Stomach (tissue), 4 donors: Measurements from ENCODE around the gene ROBO1.

Experiments
- EP300 ChIP-seq: sonication (generic); formaldehyde crosslinking; IDR thresholded peaks from one replicate; pipeline ENCODE4 v1.6.1; 2017; ENCODE audit warnings: antibody characterized with exemption
- POLR2A ChIP-seq, 4 donors: fragments of 450-650 bp; IDR thresholded peaks; one replicate each; pipeline ENCODE4 v1.6.1; 2016; ENCODE audit warnings: antibody characterized with exemption in 4 of 4, control low read depth in 2 of 4, mild to moderate bottlenecking in 1 of 4, moderate library complexity in 1 of 4
- TF ChIP-seq, protein P1 (sequence below), 7 experiments: fragments of 450-650 bp in 4 of 7; fragments of 200-600 bp in 3 of 7; sonication (generic) in 3 of 7; IDR thresholded peaks; one replicate each; pipeline ENCODE4 v1.5.1; 2016 to 2019; ENCODE audit warnings: antibody characterized with exemption in 7 of 7, control low read depth in 2 of 7, mild to moderate bottlenecking in 1 of 7

DNA sequence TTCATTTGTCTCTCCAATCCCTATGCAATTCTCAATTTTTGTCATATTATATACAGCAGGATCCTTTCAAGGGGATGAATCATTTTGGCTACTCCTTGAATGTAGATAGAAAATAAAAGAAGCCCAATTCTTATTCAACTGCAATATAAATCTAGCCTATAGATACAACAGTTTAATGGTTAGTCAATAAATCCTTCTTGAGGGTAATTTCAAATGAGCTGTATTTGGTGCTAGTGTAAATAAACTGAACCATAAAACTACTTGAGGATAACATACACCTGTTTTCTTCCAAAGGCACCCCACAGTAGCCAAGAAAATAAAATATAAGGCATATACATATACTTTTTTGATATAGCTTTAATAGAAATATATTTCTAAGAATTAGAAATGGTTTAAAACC, 830.3 kb downstream of the ROBO1 start:
- TF ChIP-seq, protein P1, sequence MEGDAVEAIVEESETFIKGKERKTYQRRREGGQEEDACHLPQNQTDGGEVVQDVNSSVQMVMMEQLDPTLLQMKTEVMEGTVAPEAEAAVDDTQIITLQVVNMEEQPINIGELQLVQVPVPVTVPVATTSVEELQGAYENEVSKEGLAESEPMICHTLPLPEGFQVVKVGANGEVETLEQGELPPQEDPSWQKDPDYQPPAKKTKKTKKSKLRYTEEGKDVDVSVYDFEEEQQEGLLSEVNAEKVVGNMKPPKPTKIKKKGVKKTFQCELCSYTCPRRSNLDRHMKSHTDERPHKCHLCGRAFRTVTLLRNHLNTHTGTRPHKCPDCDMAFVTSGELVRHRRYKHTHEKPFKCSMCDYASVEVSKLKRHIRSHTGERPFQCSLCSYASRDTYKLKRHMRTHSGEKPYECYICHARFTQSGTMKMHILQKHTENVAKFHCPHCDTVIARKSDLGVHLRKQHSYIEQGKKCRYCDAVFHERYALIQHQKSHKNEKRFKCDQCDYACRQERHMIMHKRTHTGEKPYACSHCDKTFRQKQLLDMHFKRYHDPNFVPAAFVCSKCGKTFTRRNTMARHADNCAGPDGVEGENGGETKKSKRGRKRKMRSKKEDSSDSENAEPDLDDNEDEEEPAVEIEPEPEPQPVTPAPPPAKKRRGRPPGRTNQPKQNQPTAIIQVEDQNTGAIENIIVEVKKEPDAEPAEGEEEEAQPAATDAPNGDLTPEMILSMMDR (IDR thresholded peaks at IDR 0.05), result no peak
- TF ChIP-seq EP300 (no peak), POLR2A (IDR thresholded peaks at IDR 0.05) (no peak)
